Epithelial cell of esophagus (primary cell): ENCODE results near the gene SH2B3.

ENCODE experiments used
- DNase-seq: peaks from one replicate; pipeline ENCODE4 v3.0.0; 2010; ENCODE audit warnings: low read depth
- H3K4me3 ChIP-seq: 2 replicates; pipeline ENCODE4 v1.5.1; 2011; ENCODE audit warnings: mild to moderate bottlenecking, low read length, control low read depth
- TF ChIP-seq, protein P1 (sequence below): IDR thresholded peaks from 2 replicates; pipeline ENCODE4 v1.5.1; 2011; ENCODE audit warnings: low read depth, mild to moderate bottlenecking, low read length, control low read depth, inconsistent platforms; ENCODE audit not compliant: insufficient read depth; ENCODE audit errors: missing control alignments

The SH2B3 gene

DNA sequence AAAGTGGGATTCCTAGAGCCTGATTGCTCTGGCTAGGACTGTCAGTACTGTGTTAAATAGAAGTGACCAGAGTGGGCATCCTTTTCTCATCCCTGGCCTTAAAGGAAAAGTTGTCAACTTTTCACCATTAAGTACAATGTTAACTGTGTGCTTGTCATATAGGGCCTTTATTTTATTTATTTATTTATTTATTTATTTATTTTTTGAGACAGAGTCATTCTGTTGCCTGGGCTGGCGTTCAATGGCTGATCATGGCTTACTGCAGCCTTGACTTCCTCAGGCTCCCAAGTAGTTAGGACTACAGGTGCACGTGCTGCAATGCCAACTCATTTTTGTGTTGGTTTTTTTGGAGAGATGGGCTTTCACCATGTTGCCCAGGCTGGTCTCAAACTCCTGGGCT is 11.6 kb downstream of the SH2B3 start:
- no peak for DNase-seq
- TF ChIP-seq, protein P1, sequence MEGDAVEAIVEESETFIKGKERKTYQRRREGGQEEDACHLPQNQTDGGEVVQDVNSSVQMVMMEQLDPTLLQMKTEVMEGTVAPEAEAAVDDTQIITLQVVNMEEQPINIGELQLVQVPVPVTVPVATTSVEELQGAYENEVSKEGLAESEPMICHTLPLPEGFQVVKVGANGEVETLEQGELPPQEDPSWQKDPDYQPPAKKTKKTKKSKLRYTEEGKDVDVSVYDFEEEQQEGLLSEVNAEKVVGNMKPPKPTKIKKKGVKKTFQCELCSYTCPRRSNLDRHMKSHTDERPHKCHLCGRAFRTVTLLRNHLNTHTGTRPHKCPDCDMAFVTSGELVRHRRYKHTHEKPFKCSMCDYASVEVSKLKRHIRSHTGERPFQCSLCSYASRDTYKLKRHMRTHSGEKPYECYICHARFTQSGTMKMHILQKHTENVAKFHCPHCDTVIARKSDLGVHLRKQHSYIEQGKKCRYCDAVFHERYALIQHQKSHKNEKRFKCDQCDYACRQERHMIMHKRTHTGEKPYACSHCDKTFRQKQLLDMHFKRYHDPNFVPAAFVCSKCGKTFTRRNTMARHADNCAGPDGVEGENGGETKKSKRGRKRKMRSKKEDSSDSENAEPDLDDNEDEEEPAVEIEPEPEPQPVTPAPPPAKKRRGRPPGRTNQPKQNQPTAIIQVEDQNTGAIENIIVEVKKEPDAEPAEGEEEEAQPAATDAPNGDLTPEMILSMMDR = no peak

DNA sequence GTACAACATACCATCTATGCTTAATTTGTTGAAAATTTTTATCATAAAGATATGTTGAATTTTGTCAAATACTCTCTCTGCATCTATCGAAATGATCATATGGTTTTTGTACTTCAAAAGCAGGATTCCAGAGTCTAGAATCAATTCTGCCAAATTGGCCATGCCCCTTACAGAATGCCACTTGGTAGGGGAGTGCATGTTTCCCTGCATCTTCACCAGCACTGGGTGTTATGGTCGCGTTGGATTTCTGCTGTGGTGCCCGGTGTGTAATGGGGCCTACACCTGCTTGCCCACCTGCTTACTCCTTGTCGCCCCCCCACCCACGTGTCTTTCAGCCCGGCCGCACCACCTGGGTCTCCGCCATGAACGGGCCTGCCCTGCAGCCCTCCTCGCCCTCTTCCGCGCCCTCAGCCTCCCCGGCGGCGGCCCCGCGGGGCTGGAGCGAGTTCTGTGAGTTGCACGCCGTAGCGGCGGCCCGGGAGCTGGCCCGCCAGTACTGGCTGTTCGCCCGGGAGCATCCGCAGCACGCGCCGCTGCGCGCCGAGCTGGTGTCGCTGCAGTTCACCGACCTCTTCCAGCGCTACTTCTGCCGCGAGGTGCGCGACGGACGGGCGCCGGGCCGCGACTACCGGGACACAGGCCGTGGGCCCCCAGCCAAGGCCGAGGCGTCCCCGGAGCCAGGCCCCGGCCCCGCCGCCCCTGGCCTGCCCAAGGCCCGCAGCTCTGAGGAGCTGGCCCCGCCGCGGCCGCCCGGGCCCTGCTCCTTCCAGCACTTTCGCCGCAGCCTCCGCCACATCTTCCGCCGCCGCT is 12.3 kb downstream of the SH2B3 start:
- DNase-seq = no peak
- H3K4me3 ChIP-seq = no peak overlapping the region
- TF ChIP-seq, protein P1 = no peak

More for the DNA sequence above, 11.6 kb downstream of the SH2B3 start:
- no peak overlapping the region for H3K4me3 ChIP-seq

DNA sequence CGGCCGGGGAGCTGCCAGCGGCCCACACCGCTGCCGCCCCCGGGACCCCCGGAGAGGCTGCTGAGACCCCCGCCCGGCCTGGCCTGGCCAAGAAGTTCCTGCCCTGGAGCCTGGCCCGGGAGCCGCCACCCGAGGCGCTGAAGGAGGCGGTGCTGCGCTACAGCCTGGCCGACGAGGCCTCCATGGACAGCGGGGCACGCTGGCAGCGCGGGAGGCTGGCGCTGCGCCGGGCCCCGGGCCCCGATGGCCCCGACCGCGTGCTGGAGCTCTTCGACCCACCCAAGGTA is 12.8 kb downstream of the SH2B3 start:
- no peak overlapping the region for H3K4me3 ChIP-seq
- no peak for DNase-seq
- TF ChIP-seq, protein P1 = no peak

DNA sequence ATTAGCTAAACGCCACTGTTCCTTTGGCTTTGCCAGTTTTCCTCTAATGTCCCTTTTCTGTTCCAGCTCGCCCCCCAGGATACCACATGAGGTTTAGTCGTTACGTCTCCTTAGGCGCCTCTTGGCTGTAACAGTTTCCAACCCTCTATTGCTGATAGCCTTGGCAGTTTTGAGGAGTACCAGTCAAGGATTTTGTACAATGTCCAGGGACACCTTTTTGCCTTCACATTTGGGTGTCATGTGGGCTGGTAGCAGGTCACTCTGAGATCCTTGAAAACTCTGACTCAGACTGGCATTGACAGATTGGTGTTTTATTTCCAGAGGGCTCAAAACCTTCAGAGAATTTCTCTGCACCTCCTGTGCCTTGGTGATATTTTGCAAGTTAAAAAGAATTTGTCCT is 14.1 kb downstream of the SH2B3 start:
- no peak for DNase-seq
- TF ChIP-seq, protein P1 = no peak
- no peak overlapping the region for H3K4me3 ChIP-seq

DNA sequence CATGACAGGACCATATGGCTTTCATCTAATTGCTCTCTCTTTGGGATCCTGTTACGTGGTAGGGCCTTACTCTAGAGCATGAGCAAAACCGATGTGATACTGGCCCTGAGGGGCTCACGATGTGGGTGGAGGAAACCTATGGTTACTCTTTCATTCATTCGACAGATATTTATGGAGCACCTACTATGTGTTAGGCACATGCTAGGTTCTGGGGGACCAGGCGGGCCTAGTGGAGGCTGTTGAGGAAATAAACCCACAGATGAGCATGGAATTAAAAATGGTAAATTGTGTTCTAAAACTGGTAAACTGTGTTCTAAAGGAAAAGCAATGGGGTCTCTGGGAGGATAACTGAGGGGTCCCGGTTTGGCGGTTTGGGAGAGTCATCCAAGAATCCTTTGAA is 14.8 kb downstream of the SH2B3 start:
- H3K4me3 ChIP-seq = no peak overlapping the region
- DNase-seq = no peak
- TF ChIP-seq, protein P1 = no peak

DNA sequence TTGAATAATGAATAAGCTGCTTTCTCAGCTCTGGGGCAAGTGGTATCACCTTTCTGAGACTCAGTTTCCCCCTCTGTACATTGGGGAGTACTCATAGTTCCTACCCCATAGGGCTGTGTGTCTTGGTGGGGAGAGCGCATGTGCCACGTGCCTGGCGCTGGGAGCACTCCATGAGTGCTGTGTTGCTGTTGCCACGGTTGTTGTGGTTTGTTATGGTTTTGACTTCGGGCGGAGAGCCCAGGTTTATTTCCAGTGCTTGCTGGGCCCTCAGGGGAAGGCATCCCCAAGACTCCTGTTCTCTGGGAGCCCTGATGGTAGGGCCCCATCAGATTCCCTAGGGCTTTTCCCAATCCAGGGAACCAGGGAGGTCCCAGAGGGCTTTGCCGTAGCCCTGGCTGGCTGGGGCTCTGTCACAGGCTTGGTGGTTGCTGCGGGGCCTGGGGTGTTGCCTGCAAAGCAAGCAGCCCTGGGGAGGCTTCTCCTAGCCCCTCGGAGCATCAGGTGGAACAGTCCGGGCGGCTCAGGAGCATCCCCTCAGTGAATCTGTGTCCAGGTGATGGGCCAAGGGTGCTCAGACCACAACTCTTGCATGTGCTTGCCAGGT is 18.6 kb downstream of the SH2B3 start:
- no peak for DNase-seq
- TF ChIP-seq, protein P1 = no peak
- H3K4me3 ChIP-seq = no peak overlapping the region
